HL-60 (cell line): ENCODE data around the gene PRDM11.

ENCODE experiments used
- DNase-seq, 2 experiments: peaks; one replicate each; pipeline ENCODE4 v3.0.0-alpha.2; 2010 to 2020; ENCODE audit warnings: low read depth in 1 of 2, low spot score in 1 of 2
- H3K27ac ChIP-seq: fragments of 250-450 bp; sonication (Bioruptor Pico); replicated peaks from 2 replicates; pipeline ENCODE4 v1.5.1; 2020; ENCODE audit warnings: mild to moderate bottlenecking, moderate library complexity
- H3K27me3 ChIP-seq: fragments of 250-450 bp; sonication (Bioruptor Pico); 2 replicates; pipeline ENCODE4 v1.5.1; 2021; ENCODE audit warnings: mild to moderate bottlenecking, moderate library complexity; ENCODE audit not compliant: insufficient read depth, poor library complexity, severe bottlenecking
- H3K4me3 ChIP-seq: replicated peaks from 2 replicates; pipeline ENCODE4 v1.5.1; 2011; ENCODE audit warnings: mild to moderate bottlenecking, control low read depth, low read length; ENCODE audit not compliant: insufficient read depth
- GABPA ChIP-seq: IDR thresholded peaks from 2 replicates; pipeline ENCODE4 v1.6.1; 2012; ENCODE audit warnings: low read depth
- POLR2AphosphoS5 ChIP-seq: IDR thresholded peaks from 2 replicates; pipeline ENCODE4 v1.6.1; 2012; ENCODE audit warnings: low read depth
- SPI1 ChIP-seq: IDR thresholded peaks from 2 replicates; pipeline ENCODE4 v1.6.1; 2012; ENCODE audit warnings: low read depth, mild to moderate bottlenecking, borderline replicate concordance
- TF ChIP-seq, protein P1 (sequence below): IDR thresholded peaks from one replicate; pipeline ENCODE4 v1.5.1; 2011; ENCODE audit warnings: low read length, control low read depth, inconsistent platforms; ENCODE audit not compliant: insufficient read depth
- TF ChIP-seq, protein P2 (sequence below): IDR thresholded peaks from 2 replicates; pipeline ENCODE4 v1.6.1; 2012; ENCODE audit warnings: low read depth; ENCODE audit not compliant: insufficient replicate concordance

The PRDM11 gene

DNA sequence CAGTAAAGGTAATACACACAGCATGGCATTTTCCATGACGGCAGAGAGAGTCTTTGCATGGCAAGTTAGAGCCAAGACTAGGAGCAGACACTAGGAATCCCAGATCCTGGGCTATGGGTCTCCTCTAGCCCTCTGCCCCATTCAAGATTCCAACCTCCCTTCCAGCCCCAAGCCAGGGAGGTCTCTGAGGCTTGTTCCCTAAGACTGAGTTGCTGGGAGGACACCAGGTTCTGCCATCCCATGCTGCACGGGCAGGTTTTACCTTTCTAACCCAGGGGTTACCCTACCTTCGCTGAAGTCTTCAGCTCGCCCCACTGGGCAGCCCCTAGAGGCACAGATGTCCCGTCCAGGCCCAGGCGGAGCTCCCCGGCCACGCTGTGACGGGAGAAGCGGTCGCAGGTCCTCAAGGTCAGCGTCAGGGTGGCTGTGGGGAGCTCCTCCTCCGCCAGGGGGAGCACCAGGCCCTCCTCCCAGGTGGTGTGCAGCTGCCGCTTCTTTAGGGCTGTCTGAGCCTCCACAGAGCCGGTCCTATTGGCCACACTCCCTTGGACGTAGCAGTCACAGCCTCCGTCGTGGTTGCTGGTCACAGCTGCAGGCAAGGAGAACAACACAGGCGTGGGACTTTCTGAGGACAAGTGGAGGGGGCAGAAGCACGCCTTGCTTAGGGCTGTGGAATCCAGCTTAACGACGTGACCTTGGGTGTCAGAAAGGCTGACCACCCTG, 105.9 kb downstream of the PRDM11 start:
- peak; percentile 1 to 45 for DNase-seq
- Histone ChIP-seq H3K27ac (no peak overlapping the region), H3K27me3 (no peaks in the 10 kb centered on the region), H3K4me3 (no peak overlapping the region)
- no peak for TF ChIP-seq POLR2AphosphoS5
- TF ChIP-seq, protein P1, sequence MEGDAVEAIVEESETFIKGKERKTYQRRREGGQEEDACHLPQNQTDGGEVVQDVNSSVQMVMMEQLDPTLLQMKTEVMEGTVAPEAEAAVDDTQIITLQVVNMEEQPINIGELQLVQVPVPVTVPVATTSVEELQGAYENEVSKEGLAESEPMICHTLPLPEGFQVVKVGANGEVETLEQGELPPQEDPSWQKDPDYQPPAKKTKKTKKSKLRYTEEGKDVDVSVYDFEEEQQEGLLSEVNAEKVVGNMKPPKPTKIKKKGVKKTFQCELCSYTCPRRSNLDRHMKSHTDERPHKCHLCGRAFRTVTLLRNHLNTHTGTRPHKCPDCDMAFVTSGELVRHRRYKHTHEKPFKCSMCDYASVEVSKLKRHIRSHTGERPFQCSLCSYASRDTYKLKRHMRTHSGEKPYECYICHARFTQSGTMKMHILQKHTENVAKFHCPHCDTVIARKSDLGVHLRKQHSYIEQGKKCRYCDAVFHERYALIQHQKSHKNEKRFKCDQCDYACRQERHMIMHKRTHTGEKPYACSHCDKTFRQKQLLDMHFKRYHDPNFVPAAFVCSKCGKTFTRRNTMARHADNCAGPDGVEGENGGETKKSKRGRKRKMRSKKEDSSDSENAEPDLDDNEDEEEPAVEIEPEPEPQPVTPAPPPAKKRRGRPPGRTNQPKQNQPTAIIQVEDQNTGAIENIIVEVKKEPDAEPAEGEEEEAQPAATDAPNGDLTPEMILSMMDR, result peak; percentile 57

DNA sequence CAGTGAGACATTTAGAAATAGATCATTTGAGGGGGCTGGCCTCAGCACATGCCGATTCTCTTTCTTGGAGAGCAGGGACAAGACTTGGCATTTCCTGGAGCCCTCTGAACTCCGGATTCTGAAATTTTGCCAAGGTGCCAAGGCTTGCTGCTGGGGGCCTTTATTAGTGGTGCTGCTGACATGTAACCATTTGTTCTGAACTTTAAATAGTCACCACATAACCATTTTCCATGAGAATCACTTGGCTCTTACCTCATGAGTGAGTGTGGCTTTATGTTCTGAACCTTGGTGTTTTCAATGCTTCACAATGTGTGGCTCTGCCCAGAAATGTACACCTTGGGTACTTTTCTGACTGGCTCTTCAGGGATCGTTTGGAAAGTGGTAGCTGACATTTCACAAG, 106.4 kb downstream of the PRDM11 start:
- Histone ChIP-seq H3K4me3 (no peak overlapping the region), H3K27me3 (no peaks in the 10 kb centered on the region), H3K27ac (no peak overlapping the region)
- DNase-seq, result no peak
- TF ChIP-seq POLR2AphosphoS5 (no peak), SPI1 (no peak), GABPA (no peak)
- TF ChIP-seq, protein P1, result no peak
- TF ChIP-seq, protein P2, sequence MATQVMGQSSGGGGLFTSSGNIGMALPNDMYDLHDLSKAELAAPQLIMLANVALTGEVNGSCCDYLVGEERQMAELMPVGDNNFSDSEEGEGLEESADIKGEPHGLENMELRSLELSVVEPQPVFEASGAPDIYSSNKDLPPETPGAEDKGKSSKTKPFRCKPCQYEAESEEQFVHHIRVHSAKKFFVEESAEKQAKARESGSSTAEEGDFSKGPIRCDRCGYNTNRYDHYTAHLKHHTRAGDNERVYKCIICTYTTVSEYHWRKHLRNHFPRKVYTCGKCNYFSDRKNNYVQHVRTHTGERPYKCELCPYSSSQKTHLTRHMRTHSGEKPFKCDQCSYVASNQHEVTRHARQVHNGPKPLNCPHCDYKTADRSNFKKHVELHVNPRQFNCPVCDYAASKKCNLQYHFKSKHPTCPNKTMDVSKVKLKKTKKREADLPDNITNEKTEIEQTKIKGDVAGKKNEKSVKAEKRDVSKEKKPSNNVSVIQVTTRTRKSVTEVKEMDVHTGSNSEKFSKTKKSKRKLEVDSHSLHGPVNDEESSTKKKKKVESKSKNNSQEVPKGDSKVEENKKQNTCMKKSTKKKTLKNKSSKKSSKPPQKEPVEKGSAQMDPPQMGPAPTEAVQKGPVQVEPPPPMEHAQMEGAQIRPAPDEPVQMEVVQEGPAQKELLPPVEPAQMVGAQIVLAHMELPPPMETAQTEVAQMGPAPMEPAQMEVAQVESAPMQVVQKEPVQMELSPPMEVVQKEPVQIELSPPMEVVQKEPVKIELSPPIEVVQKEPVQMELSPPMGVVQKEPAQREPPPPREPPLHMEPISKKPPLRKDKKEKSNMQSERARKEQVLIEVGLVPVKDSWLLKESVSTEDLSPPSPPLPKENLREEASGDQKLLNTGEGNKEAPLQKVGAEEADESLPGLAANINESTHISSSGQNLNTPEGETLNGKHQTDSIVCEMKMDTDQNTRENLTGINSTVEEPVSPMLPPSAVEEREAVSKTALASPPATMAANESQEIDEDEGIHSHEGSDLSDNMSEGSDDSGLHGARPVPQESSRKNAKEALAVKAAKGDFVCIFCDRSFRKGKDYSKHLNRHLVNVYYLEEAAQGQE, result no peak

DNA sequence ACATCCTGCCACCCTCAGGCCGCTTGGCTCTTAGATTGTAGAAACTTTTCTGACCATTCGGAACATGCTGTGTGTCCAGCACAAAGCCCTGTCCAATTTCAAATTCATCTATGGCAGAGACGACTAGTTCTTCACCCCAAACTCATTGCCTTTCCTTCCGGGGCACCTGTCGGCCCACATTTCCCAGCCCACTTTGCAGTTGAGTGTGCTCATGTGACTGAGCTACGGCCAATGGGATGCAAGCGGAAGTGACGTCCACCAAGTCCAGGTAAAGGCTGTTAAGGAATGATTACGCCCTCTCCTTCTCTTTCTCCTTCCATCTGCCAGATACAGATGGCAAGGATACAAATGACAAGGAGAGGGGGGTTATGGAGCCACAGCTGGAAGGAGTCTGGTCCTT, 107.2 kb downstream of the PRDM11 start:
- no peak for DNase-seq
- Histone ChIP-seq H3K27me3 (no peaks in the 10 kb centered on the region), H3K27ac (no peak overlapping the region), H3K4me3 (no peak overlapping the region)
- TF ChIP-seq, protein P1, result no peak
- TF ChIP-seq, protein P2, result no peak
- TF ChIP-seq SPI1, result no peak
- no peak for TF ChIP-seq GABPA
- TF ChIP-seq POLR2AphosphoS5, result no peak

DNA sequence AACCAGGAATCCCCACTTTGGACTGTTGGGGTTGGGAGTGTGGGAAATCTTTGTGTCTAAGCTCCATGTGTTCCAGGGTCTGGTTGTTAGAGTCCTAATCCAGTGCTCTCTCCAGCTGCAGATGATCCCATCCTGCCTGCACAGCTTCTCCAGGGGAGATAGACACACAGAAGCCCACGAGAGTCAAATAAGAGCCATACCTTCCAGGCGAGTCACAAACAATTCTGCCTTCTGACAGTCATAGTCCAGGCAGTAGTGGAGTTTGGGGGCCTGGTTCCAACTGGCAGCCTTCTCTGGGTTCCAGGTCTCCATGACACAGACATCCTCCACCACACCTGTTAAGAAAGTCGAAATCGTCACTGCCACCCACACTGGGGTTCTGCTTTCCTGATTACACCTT, 107.6 kb downstream of the PRDM11 start:
- no peak for DNase-seq
- TF ChIP-seq, protein P1, result no peak
- TF ChIP-seq, protein P2, result no peak
- TF ChIP-seq GABPA (no peak), SPI1 (no peak), POLR2AphosphoS5 (no peak)
- no peaks in the 10 kb centered on the region for H3K27me3 ChIP-seq
- H3K27ac ChIP-seq, result no peak overlapping the region
- H3K4me3 ChIP-seq, result no peak overlapping the region
